HepG2 (cell line): ENCODE results near the gene FFAR4. TPM values are rescaled to one million over a fixed set of nuclear protein-coding genes. Genes with fewer than 3 reads are reported as not detected.
A peak's percentile ranks its signal among the peaks of the same experiment; 100 is the strongest.

Experiments
- ATAC-seq: fragments of 200-7000 bp; cut with Tn5 transposase; 3 replicates; pipeline ENCODE4 v1.9.1; 2020; ENCODE audit warnings: mild to moderate bottlenecking, moderate library complexity
- BruUV-seq: library from RNA; stranded (reverse); fragments of 400-500 nt; replicated peaks from 2 replicates; lab custom pipeline; 2021; lab: Mats Ljungman, UMichigan
- CTCF ChIA-PET: fragments of 300-600 bp; formaldehyde crosslinking; extraction: SDS; loops from one replicate; lab custom pipeline; 2021; ENCODE audit warnings: low total read pairs, inconsistent platforms, low intra/inter-chr PET ratio; lab: Yijun Ruan, JAX
- POLR2A ChIA-PET: fragments of 350-600 bp; sonication (Branson Sonifier 250); formaldehyde crosslinking; loops from one replicate; lab custom pipeline; 2020; ENCODE audit warnings: antibody characterized with exemption, inconsistent platforms; lab: Yijun Ruan, JAX
- DNase-seq: peaks from one replicate; pipeline ENCODE4 v3.0.0-alpha.2; 2015; ENCODE audit warnings: low spot score
- FAIRE-seq: peaks from 3 replicates; lab custom pipeline; 2011; peaks lifted over from hg19 to GRCh38; lab: Jason Lieb, UNC
- H2AFZ ChIP-seq: one replicate; pipeline ENCODE4 v1.6.1; 2011; ENCODE audit warnings: low read length, inconsistent platforms
- H3K27ac ChIP-seq: fragments of 300-600 bp; 3 replicates; pipeline ENCODE4 v1.8.0; 2011; ENCODE audit warnings: mixed run types, mild to moderate bottlenecking, mixed read lengths, low read length, inconsistent platforms; ENCODE audit not compliant: insufficient read depth; ENCODE audit errors: extremely low read length
- H3K27me3 ChIP-seq, 2 experiments: fragments of 200-600 bp in 1 of 2; 2 replicates in 1 of 2; 3 replicates in 1 of 2; pipeline versions ENCODE4 v1.6.0 to v1.8.0; 2011; ENCODE audit warnings: low read length in 2 of 2, mild to moderate bottlenecking in 2 of 2, moderate library complexity in 2 of 2, inconsistent platforms in 1 of 2; ENCODE audit not compliant: insufficient read depth in 2 of 2, control insufficient read depth in 1 of 2
- H3K36me3 ChIP-seq, 2 experiments: fragments of 200-600 bp in 1 of 2; replicated peaks in 1 of 2; 2 replicates in 1 of 2; 3 replicates in 1 of 2; pipeline versions ENCODE4 v1.5.1 to v1.8.0; 2011; ENCODE audit warnings: low read length in 2 of 2, inconsistent platforms in 1 of 2; ENCODE audit not compliant: insufficient read depth in 2 of 2, control insufficient read depth in 1 of 2
- H3K4me1 ChIP-seq: 2 replicates; pipeline ENCODE4 v1.5.1; 2012; ENCODE audit warnings: low read length, inconsistent platforms; ENCODE audit not compliant: insufficient read depth
- H3K4me2 ChIP-seq: 2 replicates; pipeline ENCODE4 v1.6.0; 2011; ENCODE audit warnings: low read depth, low read length, inconsistent platforms
- H3K4me3 ChIP-seq, 3 experiments: fragments of 200-600 bp in 1 of 3; sonication (generic), shearing (Covaris generic) in 1 of 3; replicated peaks in 1 of 3; 2 replicates each; pipeline ENCODE4 v1.5.1; 2011 to 2016; ENCODE audit warnings: low read length in 3 of 3, inconsistent platforms in 2 of 3, low read depth in 2 of 3, mild to moderate bottlenecking in 2 of 3, control low read depth in 1 of 3, mixed read lengths in 1 of 3; ENCODE audit not compliant: insufficient read depth in 1 of 3
- H3K79me2 ChIP-seq: one replicate; pipeline ENCODE4 v1.6.1; 2011; ENCODE audit warnings: low read length, inconsistent platforms; ENCODE audit not compliant: insufficient read depth
- H3K9ac ChIP-seq: 2 replicates; pipeline ENCODE4 v1.6.0; 2011; ENCODE audit warnings: mild to moderate bottlenecking, low read depth, low read length, inconsistent platforms; ENCODE audit not compliant: insufficient read depth
- H3K9me3 ChIP-seq: 2 replicates; pipeline ENCODE4 v1.5.1; 2012; ENCODE audit warnings: mild to moderate bottlenecking, low read length
- H4K20me1 ChIP-seq: 2 replicates; pipeline ENCODE4 v1.6.0; 2011; ENCODE audit warnings: inconsistent platforms, mild to moderate bottlenecking, low read length, moderate library complexity; ENCODE audit not compliant: insufficient read depth
- AGO1 ChIP-seq: fragments of 200-400 bp; formaldehyde crosslinking; IDR thresholded peaks from 2 replicates; pipeline ENCODE4 v1.6.1; 2017; ENCODE audit warnings: mild to moderate bottlenecking, low read depth, low read length, moderate library complexity; ENCODE audit not compliant: poor library complexity, severe bottlenecking
- CEBPZ ChIP-seq: IDR thresholded peaks from 2 replicates; pipeline ENCODE4 v1.6.1; 2012; ENCODE audit warnings: low read length, improper control_type of control experiment
- CREM ChIP-seq, 2 experiments: sonication (generic) in 1 of 2; formaldehyde crosslinking in 1 of 2; IDR thresholded peaks; 2 replicates each; pipeline versions ENCODE4 v1.4.0 to v1.6.1; 2016 to 2020; ENCODE audit warnings: antibody characterized with exemption in 1 of 2, mild to moderate bottlenecking in 1 of 2, missing genetic modification reagents in 1 of 2
- EED ChIP-seq: sonication (generic); formaldehyde crosslinking; IDR thresholded peaks from 2 replicates; pipeline ENCODE4 v1.5.0; 2020; ENCODE audit warnings: mild to moderate bottlenecking, missing genetic modification reagents
- ZNF510 ChIP-seq: sonication (generic); formaldehyde crosslinking; IDR thresholded peaks from 2 replicates; pipeline ENCODE4 v1.4.0; 2020; ENCODE audit warnings: low read depth, mild to moderate bottlenecking, missing genetic modification reagents
- ZNF619 ChIP-seq: sonication (generic); formaldehyde crosslinking; IDR thresholded peaks from 2 replicates; pipeline ENCODE4 v1.4.0; 2020; ENCODE audit warnings: mild to moderate bottlenecking, missing genetic modification reagents
- ZNF629 ChIP-seq: sonication (generic); formaldehyde crosslinking; conservative IDR thresholded peaks from 2 replicates; pipeline ENCODE4 v1.5.0; 2020; ENCODE audit warnings: missing genetic modification reagents
- ZNF781 ChIP-seq: sonication (generic); formaldehyde crosslinking; IDR thresholded peaks from 2 replicates; pipeline ENCODE4 v1.5.1; 2020; ENCODE audit warnings: borderline replicate concordance, mild to moderate bottlenecking, missing genetic modification reagents; ENCODE audit errors: not compliant biosample characterization
- WGBS: methylation state at CpG from one replicate; pipeline ENCODE4 v1.1.6; 2017; ENCODE audit warnings: low lambda C conversion rate; 5-methylcytosine and 5-hydroxymethylcytosine counted together
- in situ Hi-C: cut with HindIII; loops from 2 replicates; pipeline ENCODE4 v1.10.0; 2017; ENCODE audit warnings: low pct_unique_long_range_greater_than_20kb; ENCODE audit not compliant: extremely low pct_ligation_motif_present
- intact Hi-C: fragments of 100-400 bp; cut with micrococcal nuclease; formaldehyde crosslinking; loops from one replicate; pipeline ENCODE4 v1.10.0; 2022; ENCODE audit not compliant: unreplicated experiment
- polyA plus RNA-seq, 8 experiments: library from polyadenylated mRNA; depleted of rRNA in 3 of 8; stranded (reverse) in 7 of 8; unstranded in 1 of 8; fragments of >200 nt; fragmentation: Illumina TruSeq in 4 of 8; extraction: Trizol in 4 of 8; gene quantifications; 2 replicates each; pipeline versions ENCODE4 v1.2.1 to v1.2.3, GENCODE V29; 2011 to 2016; ENCODE audit warnings: low read depth in 4 of 8, missing spikeins in 1 of 8, mixed read lengths in 1 of 8; ENCODE audit not compliant: insufficient read depth in 1 of 8
- total RNA-seq, 5 experiments: library from RNA; depleted of rRNA; stranded (reverse); fragments of >200 nt; fragmentation: Illumina TruSeq; extraction: Trizol; gene quantifications; 2 replicates each; pipeline ENCODE4 v1.2.3, GENCODE V29; 2016; ENCODE audit warnings: low read depth in 1 of 5

FFAR4 gene
- total and polyA plus RNA-seq, 2 of the 13 experiments (the other 11 are each of a cell fraction or from before 2014, with no cell fraction given), result 0.09 TPM; not detected in 1

DNA sequence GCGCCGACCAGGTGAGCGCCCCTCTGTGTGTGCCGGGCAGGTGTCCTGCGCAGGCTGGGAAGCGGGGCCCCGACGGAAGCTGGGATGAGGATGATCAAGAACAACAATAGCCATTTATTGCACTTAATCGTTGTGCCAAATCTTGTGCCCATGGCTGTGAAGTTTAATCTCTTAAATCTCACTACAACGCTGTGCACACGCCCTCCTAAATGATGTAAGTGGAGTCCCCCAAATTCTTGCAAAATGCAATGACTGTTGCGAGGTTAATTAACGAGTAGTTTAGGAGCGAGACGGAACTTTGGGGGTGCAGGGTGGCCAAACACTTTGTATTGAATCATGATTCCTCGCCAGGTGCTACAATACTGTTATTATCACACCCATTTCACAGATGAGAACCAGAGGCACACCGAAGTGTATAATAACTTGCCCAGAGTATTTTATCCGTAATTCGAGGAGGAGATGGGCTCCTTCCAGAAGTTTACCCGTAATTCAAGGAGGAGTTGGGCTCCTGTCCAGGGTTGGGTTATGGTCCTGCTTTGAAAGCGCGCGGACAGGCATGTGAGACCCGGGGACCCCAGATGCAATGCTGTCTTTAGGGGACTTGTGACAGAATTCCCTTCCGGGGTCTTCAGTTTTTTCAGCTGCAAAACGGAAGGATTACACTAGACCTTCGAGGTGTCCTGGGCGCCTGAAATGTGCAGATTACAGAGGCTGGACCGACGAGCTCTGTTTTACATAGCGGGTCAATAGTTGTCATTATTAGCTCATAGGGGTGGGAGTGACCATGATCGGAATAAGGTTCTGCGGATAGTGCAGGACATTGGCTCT lies 1.0 kb downstream of the FFAR4 start:
- Histone ChIP-seq H3K27ac (no peak overlapping the region), H3K79me2 (no peaks in the 10 kb centered on the region), H3K4me1 (no peaks in the 10 kb centered on the region), H2AFZ (no peak overlapping the region), H3K27me3 (peaks cover 4 to 56% of the 10 kb centered on the region in 2 experiments), H3K9me3 (no peaks in the 10 kb centered on the region), H3K4me3 (no peak overlapping the region), H3K4me2 (0 out of 2 replicates have a peak overlapping the region, but pooled peaks have one; percentile 7), H3K9ac (no peak overlapping the region), H3K36me3 (no peaks in the 10 kb centered on the region), H4K20me1 (no peaks in the 10 kb centered on the region)
- intact Hi-C loops, result no loop called here
- ChIA-PET POLR2A (no interaction called here), CTCF (no interaction called here)
- TF ChIP-seq ZNF781 (CRISPR knock-in tag) (no peak), ZNF619 (CRISPR knock-in tag) (no peak), CEBPZ (no peak), EED (CRISPR knock-in tag) (no peak), CREM (IDR thresholded peaks at IDR 0.05) (no peak), CREM (CRISPR knock-in tag; IDR thresholded peaks at IDR 0.05) (no peak), ZNF510 (CRISPR knock-in tag) (no peak), AGO1 (no peak), ZNF629 (CRISPR knock-in tag) (0 out of 2 replicates have a peak, but pooled peaks have one; percentile 15)
- BruUV-seq, result no TSS peak
- DNase-seq (no peak), ATAC-seq (no peak), FAIRE-seq (no peak)
- in situ Hi-C loops, result no loop called here
- WGBS, result 42% methylated on average over 24 of the region's 33 CpGs
